ENCODE results near the gene ARSK.

Gene ARSK

GRCh38 chr5:95623706-95624105 is 68.8 kb downstream of the ARSK start:
- CTCF ChIA-PET, result no interaction called here
- no peak for TF ChIP-seq HDGF (IDR thresholded peaks at IDR 0.05; ENCODE audit: borderline replicate concordance)
- TF ChIP-seq LEF1 (IDR thresholded peaks at IDR 0.05; ENCODE audit: borderline replicate concordance), result no peak
- no peak for TF ChIP-seq SUZ12 (IDR thresholded peaks at IDR 0.05)
- no peak for TF ChIP-seq ELF4 (IDR thresholded peaks at IDR 0.05)
- TF ChIP-seq FOXA1 (IDR thresholded peaks at IDR 0.05), result no peak
- TF ChIP-seq NFRKB (IDR thresholded peaks at IDR 0.05), result no peak
- TF ChIP-seq SP1 (IDR thresholded peaks at IDR 0.05), result no peak
- TF ChIP-seq ZNF384 (IDR thresholded peaks at IDR 0.05), result no peak
- TF ChIP-seq, protein P1, sequence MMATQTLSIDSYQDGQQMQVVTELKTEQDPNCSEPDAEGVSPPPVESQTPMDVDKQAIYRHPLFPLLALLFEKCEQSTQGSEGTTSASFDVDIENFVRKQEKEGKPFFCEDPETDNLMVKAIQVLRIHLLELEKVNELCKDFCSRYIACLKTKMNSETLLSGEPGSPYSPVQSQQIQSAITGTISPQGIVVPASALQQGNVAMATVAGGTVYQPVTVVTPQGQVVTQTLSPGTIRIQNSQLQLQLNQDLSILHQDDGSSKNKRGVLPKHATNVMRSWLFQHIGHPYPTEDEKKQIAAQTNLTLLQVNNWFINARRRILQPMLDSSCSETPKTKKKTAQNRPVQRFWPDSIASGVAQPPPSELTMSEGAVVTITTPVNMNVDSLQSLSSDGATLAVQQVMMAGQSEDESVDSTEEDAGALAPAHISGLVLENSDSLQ (IDR thresholded peaks at IDR 0.05), result no peak
- no peak for DNase-seq (ENCODE audit: extremely low spot score)
- POLR2A ChIA-PET, result interaction anchor here (1.0 kb wide), 1 partner anchor 23 kb away, joined by 3 read pairs; the partner anchor contains the start of gene RFESD

GRCh38 chr5:95624368-95624767 is 69.5 kb downstream of the ARSK start:
- ChIA-PET POLR2A (no interaction called here), CTCF (no interaction called here)
- no peak for TF ChIP-seq SUZ12 (IDR thresholded peaks at IDR 0.05)
- TF ChIP-seq NFRKB (IDR thresholded peaks at IDR 0.05), result no peak
- TF ChIP-seq FOXK2 (IDR thresholded peaks at IDR 0.05), result no peak
- no peak for TF ChIP-seq ELF4 (IDR thresholded peaks at IDR 0.05)
- TF ChIP-seq, protein P1 (IDR thresholded peaks at IDR 0.05), result no peak
- TF ChIP-seq FOXM1 (IDR thresholded peaks at IDR 0.05; ENCODE audit: borderline replicate concordance), result no peak
- no peak for TF ChIP-seq CTBP1 (IDR thresholded peaks at IDR 0.05; ENCODE audit: borderline replicate concordance)
- no peak for TF ChIP-seq FOXA1 (IDR thresholded peaks at IDR 0.05)
- no peak for TF ChIP-seq ZNF384 (IDR thresholded peaks at IDR 0.05)
- TF ChIP-seq ARNT (IDR thresholded peaks at IDR 0.05), result no peak
- TF ChIP-seq SP1 (IDR thresholded peaks at IDR 0.05), result no peak
- TF ChIP-seq TARDBP (IDR thresholded peaks at IDR 0.05), result no peak
- TF ChIP-seq HDGF (IDR thresholded peaks at IDR 0.05; ENCODE audit: borderline replicate concordance), result no peak
- TF ChIP-seq L3MBTL2 (conservative IDR thresholded peaks at IDR 0.05), result no peak
- TF ChIP-seq LEF1 (IDR thresholded peaks at IDR 0.05; ENCODE audit: borderline replicate concordance), result no peak
- no peak for TF ChIP-seq BHLHE40 (IDR thresholded peaks at IDR 0.05; ENCODE audit: borderline replicate concordance)
- no peak for DNase-seq (ENCODE audit: extremely low spot score)

GRCh38 chr5:95626701-95627100 is 71.8 kb downstream of the ARSK start:
- POLR2A ChIA-PET, result no interaction called here
- CTCF ChIA-PET, result no interaction called here
- no peak for DNase-seq (ENCODE audit: extremely low spot score)
- no peak for TF ChIP-seq TARDBP (IDR thresholded peaks at IDR 0.05)
- no peak for TF ChIP-seq SUZ12 (IDR thresholded peaks at IDR 0.05)
- TF ChIP-seq, protein P1 (IDR thresholded peaks at IDR 0.05), result no peak
- TF ChIP-seq FOXM1 (IDR thresholded peaks at IDR 0.05; ENCODE audit: borderline replicate concordance), result no peak
- TF ChIP-seq CTBP1 (IDR thresholded peaks at IDR 0.05; ENCODE audit: borderline replicate concordance), result no peak
- no peak for TF ChIP-seq ELF4 (IDR thresholded peaks at IDR 0.05)
- no peak for TF ChIP-seq HDGF (IDR thresholded peaks at IDR 0.05; ENCODE audit: borderline replicate concordance)
- TF ChIP-seq L3MBTL2 (conservative IDR thresholded peaks at IDR 0.05), result no peak
- TF ChIP-seq NFRKB (IDR thresholded peaks at IDR 0.05), result no peak
- no peak for TF ChIP-seq FOXK2 (IDR thresholded peaks at IDR 0.05)
- TF ChIP-seq BHLHE40 (IDR thresholded peaks at IDR 0.05; ENCODE audit: borderline replicate concordance), result no peak
- no peak for TF ChIP-seq LEF1 (IDR thresholded peaks at IDR 0.05; ENCODE audit: borderline replicate concordance)
- no peak for TF ChIP-seq ARNT (IDR thresholded peaks at IDR 0.05)
- no peak for TF ChIP-seq ZNF384 (IDR thresholded peaks at IDR 0.05)
- TF ChIP-seq FOXA1 (IDR thresholded peaks at IDR 0.05), result no peak
- no peak for TF ChIP-seq SP1 (IDR thresholded peaks at IDR 0.05)

DNA sequence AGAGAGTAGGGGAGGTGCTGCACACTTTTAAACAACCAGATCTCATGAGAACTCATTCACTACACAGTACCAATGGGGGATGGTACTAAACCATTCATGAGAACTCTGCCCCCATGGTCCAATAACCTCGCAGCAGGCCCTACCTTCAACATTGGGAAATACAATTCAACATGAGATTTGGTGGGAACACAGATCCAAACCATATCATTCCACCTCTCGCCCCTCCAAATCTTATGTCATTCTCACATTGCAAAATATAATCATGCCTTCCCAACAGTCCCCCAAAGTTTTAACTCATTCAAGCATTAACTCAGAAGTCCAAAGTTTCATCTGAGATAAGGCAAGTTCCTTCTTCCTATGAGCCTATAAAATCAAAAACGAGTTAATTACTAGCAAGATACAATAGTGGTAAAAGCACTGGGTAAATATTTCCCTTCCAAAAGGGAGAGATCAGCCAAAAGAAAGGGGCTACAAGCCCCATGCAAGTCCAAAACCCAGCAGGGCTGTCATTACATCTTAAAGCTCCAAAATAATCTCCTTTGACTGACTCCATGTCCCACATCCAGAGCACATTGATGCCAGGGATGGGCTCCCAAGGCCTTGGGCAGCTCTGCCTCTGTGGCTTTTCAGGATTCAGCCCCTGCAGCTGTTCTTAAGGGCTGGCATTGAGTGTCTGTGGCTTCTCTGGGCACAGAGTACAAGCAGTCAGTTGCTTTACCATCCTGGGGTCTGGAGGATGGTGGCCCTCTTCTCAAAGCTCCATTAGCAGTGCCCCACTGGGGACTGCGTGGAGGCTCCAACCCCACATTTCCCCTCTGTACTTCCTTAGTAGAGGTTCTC is 73.3 kb downstream of the ARSK start:
- POLR2A ChIA-PET, result no interaction called here
- no peak for DNase-seq (ENCODE audit: extremely low spot score)
- TF ChIP-seq, protein P1 (IDR thresholded peaks at IDR 0.05), result no peak
- TF ChIP-seq ARNT (IDR thresholded peaks at IDR 0.05) (no peak), TARDBP (IDR thresholded peaks at IDR 0.05) (no peak), ZNF384 (IDR thresholded peaks at IDR 0.05) (no peak), ELF4 (IDR thresholded peaks at IDR 0.05) (no peak), L3MBTL2 (conservative IDR thresholded peaks at IDR 0.05) (no peak), SP1 (IDR thresholded peaks at IDR 0.05) (no peak), NFRKB (IDR thresholded peaks at IDR 0.05) (no peak), FOXA1 (IDR thresholded peaks at IDR 0.05) (no peak), HDGF (IDR thresholded peaks at IDR 0.05; ENCODE audit: borderline replicate concordance) (no peak), FOXK2 (IDR thresholded peaks at IDR 0.05) (no peak), SUZ12 (IDR thresholded peaks at IDR 0.05) (no peak), CTBP1 (IDR thresholded peaks at IDR 0.05; ENCODE audit: borderline replicate concordance) (no peak)

GRCh38 chr5:95628933-95629332 is 74.0 kb downstream of the ARSK start:
- ChIA-PET CTCF (no interaction called here), POLR2A (no interaction called here)
- DNase-seq (ENCODE audit: extremely low spot score), result no peak
- TF ChIP-seq LEF1 (IDR thresholded peaks at IDR 0.05; ENCODE audit: borderline replicate concordance) (no peak), CTBP1 (IDR thresholded peaks at IDR 0.05; ENCODE audit: borderline replicate concordance) (no peak), ZNF384 (IDR thresholded peaks at IDR 0.05) (no peak), SP1 (IDR thresholded peaks at IDR 0.05) (no peak), HDGF (IDR thresholded peaks at IDR 0.05; ENCODE audit: borderline replicate concordance) (no peak), BHLHE40 (IDR thresholded peaks at IDR 0.05; ENCODE audit: borderline replicate concordance) (no peak), SUZ12 (IDR thresholded peaks at IDR 0.05) (no peak), FOXM1 (IDR thresholded peaks at IDR 0.05; ENCODE audit: borderline replicate concordance) (no peak), ARNT (IDR thresholded peaks at IDR 0.05) (no peak), L3MBTL2 (conservative IDR thresholded peaks at IDR 0.05) (no peak)

More for the DNA sequence above, 73.3 kb downstream of the ARSK start:
- CTCF ChIA-PET, result no interaction called here

Data from HEK293T (cell line).